ENCODE data around the gene ANKRD22. TPM values are rescaled to one million over a fixed set of nuclear protein-coding genes. Genes with fewer than 3 reads are reported as not detected.
"Not testable (repeated sequence)": the region's sequence is repeated elsewhere in the genome, so short reads cannot be mapped to it uniquely, and the experiment has no call there.

ANKRD22 gene
- total RNA-seq, 3 donors from 2014 or later, result 0.59 to 1.6 TPM; not detected in 1

- Histone ChIP-seq H3K27me3 (no peaks in the 10 kb centered on the region), H3K4me3 (no peak overlapping the region), H3K9me3 (no peaks in the 10 kb centered on the region)
Measured at GRCh38 chr10:88843171-88843570, 8.5 kb downstream of the ANKRD22 start.

DNA sequence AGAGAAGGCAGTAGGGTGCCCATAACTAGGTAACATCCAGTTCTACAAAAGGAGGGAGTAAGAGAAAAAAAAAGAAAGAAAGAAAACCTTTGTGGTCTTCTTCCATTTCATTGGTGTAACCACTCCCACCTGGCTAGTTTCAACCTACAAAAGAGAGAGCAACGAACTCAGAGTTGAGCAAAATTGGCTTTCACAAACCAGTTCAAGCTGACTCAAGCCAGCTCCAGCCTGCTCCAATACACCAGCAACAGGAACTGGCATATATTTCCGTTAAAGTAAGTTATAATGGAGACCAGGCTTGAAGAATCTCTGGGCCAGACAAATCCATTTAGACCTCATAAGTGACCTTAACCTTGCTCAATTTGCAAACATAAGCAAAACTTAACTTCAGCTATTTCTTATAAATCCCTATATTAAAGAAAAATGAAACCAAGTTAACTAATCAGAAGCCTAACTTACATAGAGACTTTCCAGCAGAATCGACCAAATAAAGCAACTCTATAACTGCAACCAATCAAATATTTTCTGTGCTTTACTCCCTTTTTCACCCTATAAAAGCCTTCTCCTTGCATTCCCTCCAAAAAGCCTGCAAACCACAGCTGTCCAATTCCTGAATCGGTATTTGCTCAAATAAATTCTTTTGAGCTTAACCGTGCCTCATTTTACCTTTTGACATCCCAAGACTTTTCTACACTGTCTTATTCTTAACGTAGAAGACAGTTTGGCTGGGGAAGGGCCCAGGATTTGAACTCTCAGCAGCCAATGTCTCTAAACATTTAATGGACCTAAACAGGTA, 10.1 kb downstream of the ANKRD22 start:
- intact Hi-C loops (cut with DNase I; ENCODE audit: low total_unique reads), result no loop called here
- Histone ChIP-seq H3K27me3 (no peaks in the 10 kb centered on the region), H3K27ac (no peak overlapping the region), H3K36me3 (no peaks in the 10 kb centered on the region), H3K4me1 (no peaks in the 10 kb centered on the region), H3K9me3 (no peaks in the 10 kb centered on the region), H3K4me3 (no peak overlapping the region)
- no peak for DNase-seq (ENCODE audit: low spot score in 2 of 2)
- TF ChIP-seq, protein P1, sequence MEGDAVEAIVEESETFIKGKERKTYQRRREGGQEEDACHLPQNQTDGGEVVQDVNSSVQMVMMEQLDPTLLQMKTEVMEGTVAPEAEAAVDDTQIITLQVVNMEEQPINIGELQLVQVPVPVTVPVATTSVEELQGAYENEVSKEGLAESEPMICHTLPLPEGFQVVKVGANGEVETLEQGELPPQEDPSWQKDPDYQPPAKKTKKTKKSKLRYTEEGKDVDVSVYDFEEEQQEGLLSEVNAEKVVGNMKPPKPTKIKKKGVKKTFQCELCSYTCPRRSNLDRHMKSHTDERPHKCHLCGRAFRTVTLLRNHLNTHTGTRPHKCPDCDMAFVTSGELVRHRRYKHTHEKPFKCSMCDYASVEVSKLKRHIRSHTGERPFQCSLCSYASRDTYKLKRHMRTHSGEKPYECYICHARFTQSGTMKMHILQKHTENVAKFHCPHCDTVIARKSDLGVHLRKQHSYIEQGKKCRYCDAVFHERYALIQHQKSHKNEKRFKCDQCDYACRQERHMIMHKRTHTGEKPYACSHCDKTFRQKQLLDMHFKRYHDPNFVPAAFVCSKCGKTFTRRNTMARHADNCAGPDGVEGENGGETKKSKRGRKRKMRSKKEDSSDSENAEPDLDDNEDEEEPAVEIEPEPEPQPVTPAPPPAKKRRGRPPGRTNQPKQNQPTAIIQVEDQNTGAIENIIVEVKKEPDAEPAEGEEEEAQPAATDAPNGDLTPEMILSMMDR (IDR thresholded peaks at IDR 0.05), result no peak
- TF ChIP-seq POLR2AphosphoS5 (IDR thresholded peaks at IDR 0.05) (no peak), POLR2A (IDR thresholded peaks at IDR 0.05) (no peak)

More at GRCh38 chr10:88843171-88843570, 8.5 kb downstream of the ANKRD22 start:
- DNase-seq (ENCODE audit: low spot score in 2 of 2), result no peak
- TF ChIP-seq POLR2AphosphoS5 (IDR thresholded peaks at IDR 0.05), result no peak
- TF ChIP-seq POLR2A (IDR thresholded peaks at IDR 0.05), result no peak
- TF ChIP-seq, protein P1 (IDR thresholded peaks at IDR 0.05), result no peak
- Histone ChIP-seq H3K4me1 (no peaks in the 10 kb centered on the region), H3K36me3 (no peaks in the 10 kb centered on the region), H3K27ac (no peak overlapping the region)
- intact Hi-C loops (cut with DNase I; ENCODE audit: low total_unique reads), result no loop called here

- Histone ChIP-seq H3K27me3 (no peaks in the 10 kb centered on the region), H3K27ac (no peak overlapping the region), H3K9me3 (no peaks in the 10 kb centered on the region), H3K36me3 (no peaks in the 10 kb centered on the region), H3K4me3 (no peak overlapping the region), H3K4me1 (no peaks in the 10 kb centered on the region)
- TF ChIP-seq, protein P1 (IDR thresholded peaks at IDR 0.05), result no peak
- TF ChIP-seq POLR2AphosphoS5 (IDR thresholded peaks at IDR 0.05) (no peak), POLR2A (IDR thresholded peaks at IDR 0.05) (no peak)
- intact Hi-C loops (cut with DNase I; ENCODE audit: low total_unique reads), result no loop called here
- DNase-seq (ENCODE audit: low spot score in 2 of 2), result no peak
Measured at GRCh38 chr10:88840881-88841280, 10.8 kb downstream of the ANKRD22 start.

GRCh38 chr10:88840104-88840503, 11.5 kb downstream of the ANKRD22 start:
- Histone ChIP-seq H3K27me3 (no peaks in the 10 kb centered on the region), H3K27ac (no peak overlapping the region), H3K4me1 (no peaks in the 10 kb centered on the region), H3K36me3 (no peaks in the 10 kb centered on the region), H3K4me3 (no peak overlapping the region), H3K9me3 (no peaks in the 10 kb centered on the region)
- intact Hi-C loops (cut with DNase I; ENCODE audit: low total_unique reads), result no loop called here
- no peak for DNase-seq (ENCODE audit: low spot score in 2 of 2)
- TF ChIP-seq, protein P1 (IDR thresholded peaks at IDR 0.05), result no peak
- TF ChIP-seq POLR2A (IDR thresholded peaks at IDR 0.05), result no peak
- TF ChIP-seq POLR2AphosphoS5 (IDR thresholded peaks at IDR 0.05), result no peak

DNA sequence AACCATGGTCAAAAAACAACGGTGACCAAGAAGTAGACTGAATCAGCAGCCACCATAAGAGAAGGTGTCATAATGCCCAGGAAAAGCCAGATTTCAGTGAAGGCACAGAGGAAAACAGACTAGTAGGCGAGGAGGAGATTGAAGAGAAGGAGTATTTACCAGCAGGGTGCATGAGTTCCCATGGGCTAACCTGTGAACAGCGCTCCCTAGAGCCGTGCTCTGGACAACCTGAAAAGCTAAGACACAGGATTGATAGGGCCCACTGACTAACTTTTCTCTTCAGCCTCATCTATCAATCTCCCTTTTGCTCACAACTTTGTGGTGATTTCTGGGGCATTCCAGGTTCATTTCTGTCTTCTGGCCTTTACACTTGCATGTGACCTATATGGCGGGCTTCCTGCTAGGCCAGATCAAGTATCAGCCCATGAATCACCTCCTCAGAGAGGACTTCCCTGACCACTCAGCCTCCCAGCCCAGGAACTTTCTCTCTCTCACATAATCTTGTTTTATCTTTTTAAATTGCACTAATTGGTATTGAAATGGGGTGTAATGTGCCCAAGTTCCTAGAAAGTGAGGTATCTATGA, 12.8 kb downstream of the ANKRD22 start:
- intact Hi-C loops (cut with DNase I; ENCODE audit: low total_unique reads), result loop anchor here (10.0 kb wide), 1 partner anchor 96 kb away; no protein-coding TSS in a partner anchor
- H3K27me3 ChIP-seq, result no peaks in the 10 kb centered on the region
- TF ChIP-seq, protein P1 (IDR thresholded peaks at IDR 0.05), result no peak
- no peak for TF ChIP-seq POLR2AphosphoS5 (IDR thresholded peaks at IDR 0.05)

GRCh38 chr10:88837632-88838031, 14.0 kb downstream of the ANKRD22 start:
- H3K27ac ChIP-seq; H3K27me3 ChIP-seq; H3K36me3 ChIP-seq; H3K9me3 ChIP-seq; H3K4me3 ChIP-seq; H3K4me1 ChIP-seq; DNase-seq (ENCODE audit: low spot score in 2 of 2): not testable (repeated sequence)
- intact Hi-C loops (cut with DNase I; ENCODE audit: low total_unique reads), result loop anchor here (10.0 kb wide), 1 partner anchor 97 kb away; no protein-coding TSS in a partner anchor

More for the DNA sequence above, 12.8 kb downstream of the ANKRD22 start:
- DNase-seq (ENCODE audit: low spot score in 2 of 2), result no peak
- Histone ChIP-seq H3K36me3 (no peaks in the 10 kb centered on the region), H3K9me3 (no peaks in the 10 kb centered on the region), H3K4me1 (no peaks in the 10 kb centered on the region), H3K4me3 (no peak overlapping the region), H3K27ac (no peak overlapping the region)

All from breast epithelium (tissue), 4 donors.